Gastrocnemius medialis (tissue), 4 donors: ENCODE results near the gene KCNK15. TPM values are rescaled to one million over a fixed set of nuclear protein-coding genes. Genes with fewer than 3 reads are reported as not detected.

Source experiments
- ATAC-seq, 2 donors: fragments of 150-250 bp; one replicate each; pipeline ENCODE4 v1.9.1; 2016
- DNase-seq, 2 donors: peaks; one replicate each; pipeline ENCODE4 v3.0.0-alpha.2; 2019
- H3K27ac ChIP-seq, 4 donors: fragments of 200-600 bp; sonication (generic); 1 replicate in 1 of 4; 2 replicates in 3 of 4; pipeline ENCODE4 v1.5.1; 2016 to 2018; ENCODE audit warnings: mild to moderate bottlenecking in 2 of 4, moderate library complexity in 1 of 4
- H3K27me3 ChIP-seq, 3 donors: fragments of 200-600 bp; sonication (generic) in 2 of 3; 1 replicate in 1 of 3; 2 replicates in 2 of 3; pipeline versions ENCODE4 v1.5.1 to v1.6.0; 2016 to 2019; ENCODE audit warnings: mild to moderate bottlenecking in 1 of 3, moderate library complexity in 1 of 3
- H3K36me3 ChIP-seq, 2 donors: fragments of 200-600 bp; sonication (generic) in 1 of 2; one replicate each; pipeline ENCODE4 v1.5.1; 2017 to 2018
- H3K4me1 ChIP-seq, 2 donors: fragments of 200-600 bp; sonication (generic) in 1 of 2; one replicate each; pipeline ENCODE4 v1.5.1; 2016 to 2017; ENCODE audit warnings: mild to moderate bottlenecking in 2 of 2
- H3K4me3 ChIP-seq, 4 donors: fragments of 200-600 bp; sonication (generic) in 3 of 4; 1 replicate in 1 of 4; 2 replicates in 3 of 4; pipeline ENCODE4 v1.5.1; 2016 to 2019; ENCODE audit warnings: mild to moderate bottlenecking in 2 of 4
- H3K9me3 ChIP-seq, 3 donors: fragments of 200-600 bp; sonication (generic) in 2 of 3; 1 replicate in 1 of 3; 2 replicates in 2 of 3; pipeline ENCODE4 v1.5.1; 2016 to 2019
- CTCF ChIP-seq, 5 experiments: fragments of 450-650 bp in 3 of 5; fragments of 200-600 bp in 2 of 5; sonication (generic) in 2 of 5; IDR thresholded peaks in 4 of 5; conservative IDR thresholded peaks in 1 of 5; 1 replicate in 4 of 5; 2 replicates in 1 of 5; pipeline ENCODE4 v1.5.1; 2016 to 2019; ENCODE audit warnings: antibody characterized with exemption in 5 of 5, mild to moderate bottlenecking in 3 of 5, moderate library complexity in 3 of 5
- POLR2A ChIP-seq, 2 donors: fragments of 450-650 bp; IDR thresholded peaks; one replicate each; pipeline ENCODE4 v1.6.1; 2017; ENCODE audit warnings: antibody characterized with exemption in 2 of 2, mild to moderate bottlenecking in 2 of 2, moderate library complexity in 2 of 2
- in situ Hi-C, 4 donors: fragments of 200-750 bp; cut with MboI; loops; one replicate each; pipeline versions ENCODE4 v1.15.0 to v1.8.0; 2017; ENCODE audit warnings: low sequenced_read_pairs in 4 of 4
- intact Hi-C: fragments of 100-400 bp; cut with DNase I; formaldehyde crosslinking; loops from one replicate; pipeline ENCODE4 v1.15.1; 2023; ENCODE audit warnings: low total_unique reads
- total RNA-seq, 4 donors: library from RNA; depleted of rRNA; stranded (reverse); fragments of >200 nt; gene quantifications; one replicate each; pipeline versions ENCODE4 v1.1.0 to v1.2.3, GENCODE V29; 2016

The KCNK15 gene
- total RNA-seq, 4 donors from 2014 or later: 0.20 TPM; not detected in 3

GRCh38 chr20:44776980-44777379 is 31.3 kb downstream of the KCNK15 start:
- no peak overlapping the region for H3K4me3 ChIP-seq
- in situ Hi-C loops: no loop called here
- intact Hi-C loops: no loop called here
- no peak for ATAC-seq
- no peak for DNase-seq
- no peaks in the 10 kb centered on the region for H3K27me3 ChIP-seq
- no peaks in the 10 kb centered on the region for H3K36me3 ChIP-seq
- H3K9me3 ChIP-seq: no peaks in the 10 kb centered on the region
- no peak for TF ChIP-seq CTCF (IDR thresholded peaks at IDR 0.05 in 4 of 5, conservative IDR thresholded peaks at IDR 0.05 in 1 of 5)
- TF ChIP-seq POLR2A (IDR thresholded peaks at IDR 0.05): no peak
- H3K4me1 ChIP-seq: no peaks in the 10 kb centered on the region
- no peak overlapping the region for H3K27ac ChIP-seq

- ATAC-seq: no peak
Observed at GRCh38 chr20:44780226-44780625, 34.6 kb downstream of the KCNK15 start.

DNA sequence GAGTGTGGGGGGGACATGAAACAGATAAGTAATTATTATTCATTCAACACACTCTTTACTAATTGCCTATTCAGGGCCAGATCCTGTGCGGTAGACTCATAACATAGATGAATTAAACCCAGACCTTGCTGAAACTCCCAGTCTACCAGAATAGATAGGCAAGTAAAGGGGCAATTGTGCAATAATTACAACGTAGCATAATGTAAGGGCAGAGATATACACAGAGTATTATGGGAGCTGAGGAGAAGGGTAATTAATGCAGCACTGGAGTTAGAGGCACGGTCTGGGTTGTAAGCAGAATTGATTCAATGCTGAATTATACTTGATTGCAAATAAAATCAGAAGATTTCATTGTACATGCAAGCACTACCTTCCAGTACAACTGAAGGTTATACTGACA is 35.5 kb downstream of the KCNK15 start:
- no peak overlapping the region for H3K4me3 ChIP-seq
- no peaks in the 10 kb centered on the region for H3K4me1 ChIP-seq
- no peak for TF ChIP-seq CTCF (IDR thresholded peaks at IDR 0.05 in 4 of 5, conservative IDR thresholded peaks at IDR 0.05 in 1 of 5)
- no peak for TF ChIP-seq POLR2A (IDR thresholded peaks at IDR 0.05)
- in situ Hi-C loops (no loop called here), intact Hi-C loops (no loop called here)
- no peak for ATAC-seq
- no peaks in the 10 kb centered on the region for H3K9me3 ChIP-seq
- no peaks in the 10 kb centered on the region for H3K36me3 ChIP-seq
- H3K27ac ChIP-seq: no peak overlapping the region
- H3K27me3 ChIP-seq: no peaks in the 10 kb centered on the region
- no peak for DNase-seq

More at GRCh38 chr20:44780226-44780625, 34.6 kb downstream of the KCNK15 start:
- Histone ChIP-seq H3K4me3 (no peak overlapping the region), H3K27me3 (no peaks in the 10 kb centered on the region), H3K4me1 (no peaks in the 10 kb centered on the region), H3K36me3 (no peaks in the 10 kb centered on the region), H3K9me3 (no peaks in the 10 kb centered on the region), H3K27ac (no peak overlapping the region)
- DNase-seq: no peak
- in situ Hi-C loops: no loop called here
- no peak for TF ChIP-seq CTCF (IDR thresholded peaks at IDR 0.05 in 4 of 5, conservative IDR thresholded peaks at IDR 0.05 in 1 of 5)
- TF ChIP-seq POLR2A (IDR thresholded peaks at IDR 0.05): no peak
- intact Hi-C loops: no loop called here

- H3K27ac ChIP-seq: no peak overlapping the region
- H3K27me3 ChIP-seq: no peaks in the 10 kb centered on the region
- ATAC-seq: no peak
- in situ Hi-C loops: no loop called here
- no peak for TF ChIP-seq POLR2A (IDR thresholded peaks at IDR 0.05)
- TF ChIP-seq CTCF (IDR thresholded peaks at IDR 0.05 in 4 of 5, conservative IDR thresholded peaks at IDR 0.05 in 1 of 5): no peak
- no peak for DNase-seq
- intact Hi-C loops: no loop called here
- no peaks in the 10 kb centered on the region for H3K4me1 ChIP-seq
- H3K4me3 ChIP-seq: no peak overlapping the region
- no peaks in the 10 kb centered on the region for H3K36me3 ChIP-seq
- no peaks in the 10 kb centered on the region for H3K9me3 ChIP-seq
Observed at GRCh38 chr20:44781791-44782190, 36.1 kb downstream of the KCNK15 start.

DNA sequence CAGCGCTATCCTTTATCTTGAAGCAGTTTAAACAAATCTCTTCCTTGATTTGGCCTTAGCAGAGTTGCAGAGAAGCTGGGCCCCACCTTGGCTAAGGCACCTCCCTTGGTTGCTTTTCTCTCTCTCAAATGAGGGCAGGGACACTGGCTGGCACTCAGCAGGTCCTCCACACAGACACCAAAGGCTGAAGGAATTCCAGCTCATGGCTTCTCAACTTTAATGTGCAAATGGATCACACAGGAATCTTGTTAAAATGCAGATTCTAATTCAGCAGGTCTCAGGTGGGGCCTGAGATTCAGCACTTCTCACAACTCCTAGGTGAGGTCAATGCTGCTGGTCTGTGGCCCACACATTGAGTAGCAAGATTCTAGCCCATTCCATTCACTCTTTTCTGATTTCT is 39.0 kb downstream of the KCNK15 start:
- intact Hi-C loops: no loop called here
- TF ChIP-seq CTCF (IDR thresholded peaks at IDR 0.05 in 4 of 5, conservative IDR thresholded peaks at IDR 0.05 in 1 of 5) (no peak), POLR2A (IDR thresholded peaks at IDR 0.05) (no peak)
- Histone ChIP-seq H3K9me3 (no peaks in the 10 kb centered on the region), H3K27me3 (no peaks in the 10 kb centered on the region), H3K4me3 (no peak overlapping the region), H3K27ac (no peak overlapping the region), H3K4me1 (no peaks in the 10 kb centered on the region), H3K36me3 (no peaks in the 10 kb centered on the region)
- ATAC-seq (no peak), DNase-seq (no peak)
- in situ Hi-C loops: no loop called here
